Fibroblast of skin of abdomen (primary cell): ENCODE results near the gene MAB21L4.

Source experiments
- DNase-seq: peaks from one replicate; pipeline ENCODE4 v3.0.0-alpha.2; 2013

MAB21L4 gene

GRCh38 chr2:240876475-240877251 lies 19.3 kb downstream of the MAB21L4 start:
- no peak for DNase-seq

- no peak for DNase-seq
Measured at GRCh38 chr2:240876035-240876474, 19.9 kb downstream of the MAB21L4 start.

- DNase-seq: no peak
Measured at GRCh38 chr2:240875228-240876034, 20.5 kb downstream of the MAB21L4 start.

- no peak for DNase-seq
Measured at GRCh38 chr2:240874715-240875227, 21.2 kb downstream of the MAB21L4 start.

- peak; percentile 12 for DNase-seq
Measured at GRCh38 chr2:240873805-240874714, 21.9 kb downstream of the MAB21L4 start.

- DNase-seq: no peak
Measured at GRCh38 chr2:240873098-240873788, 22.7 kb downstream of the MAB21L4 start.

- no peak for DNase-seq
Measured at GRCh38 chr2:240872317-240873097, 23.4 kb downstream of the MAB21L4 start.

- DNase-seq: no peak
Measured at GRCh38 chr2:240871071-240871958, 24.6 kb downstream of the MAB21L4 start.

GRCh38 chr2:240869956-240870875 lies 25.7 kb downstream of the MAB21L4 start:
- no peak for DNase-seq

GRCh38 chr2:240869109-240869955 lies 26.6 kb downstream of the MAB21L4 start:
- no peak for DNase-seq

GRCh38 chr2:240868286-240869108 lies 27.5 kb downstream of the MAB21L4 start, which contains the start of gene AGXT:
Gene AGXT (plus strand): TSS chr2:240868824. CDS start chr2:240868866, 42 bp downstream.
- DNase-seq: no peak

- no peak for DNase-seq
Measured at GRCh38 chr2:240865391-240865790, 30.6 kb downstream of the MAB21L4 start.

GRCh38 chr2:240864475-240864874 lies 31.5 kb downstream of the MAB21L4 start:
- DNase-seq: no peak

GRCh38 chr2:240861547-240861946 lies 34.4 kb downstream of the MAB21L4 start:
- no peak for DNase-seq

- DNase-seq: no peak
Measured at GRCh38 chr2:240858871-240859270, 37.1 kb downstream of the MAB21L4 start.

- DNase-seq: no peak
Measured at GRCh38 chr2:240858321-240858720, 37.6 kb downstream of the MAB21L4 start.
